H9 (cell line): Measurements from ENCODE around the gene SLC52A3. TPM values are rescaled to one million over a fixed set of nuclear protein-coding genes. Genes with fewer than 3 reads are reported as not detected.
"Not testable (repeated sequence)": the region's sequence is repeated elsewhere in the genome, so short reads cannot be mapped to it uniquely, and the experiment has no call there.

Source experiments
- DNase-seq: peaks from one replicate; pipeline ENCODE4 v3.0.0-alpha.2; 2017
- H2AFZ ChIP-seq: one replicate; pipeline ENCODE4 v1.6.1; 2013; ENCODE audit warnings: mild to moderate bottlenecking, low read length, control low read depth, moderate library complexity
- H2AK5ac ChIP-seq: 2 replicates; pipeline ENCODE4 v1.6.1; 2013; ENCODE audit warnings: low read length, control low read depth, mixed read lengths; ENCODE audit not compliant: insufficient read length
- H2BK120ac ChIP-seq: one replicate; pipeline ENCODE4 v1.6.1; 2013; ENCODE audit warnings: low read depth, mild to moderate bottlenecking, low read length, control low read depth, inconsistent platforms; ENCODE audit not compliant: poor library complexity, severe bottlenecking
- H2BK12ac ChIP-seq: 2 replicates; pipeline ENCODE4 v1.6.1; 2013; ENCODE audit warnings: low read length, control low read depth, mixed read lengths, low read depth; ENCODE audit not compliant: insufficient read length
- H2BK15ac ChIP-seq: 2 replicates; pipeline ENCODE4 v1.6.1; 2013; ENCODE audit warnings: low read depth, low read length, control low read depth
- H2BK20ac ChIP-seq: one replicate; pipeline ENCODE4 v1.6.1; 2013; ENCODE audit warnings: low read depth, mild to moderate bottlenecking, low read length, control low read depth, inconsistent platforms; ENCODE audit not compliant: poor library complexity, severe bottlenecking
- H2BK5ac ChIP-seq: 2 replicates; pipeline ENCODE4 v1.6.1; 2013; ENCODE audit warnings: low read length, control low read depth, mixed read lengths; ENCODE audit not compliant: insufficient read length
- H3K14ac ChIP-seq: 2 replicates; pipeline ENCODE4 v1.6.1; 2013; ENCODE audit warnings: low read length, control low read depth; ENCODE audit not compliant: insufficient read depth
- H3K18ac ChIP-seq: 2 replicates; pipeline ENCODE4 v1.6.1; 2013; ENCODE audit warnings: low read depth, mild to moderate bottlenecking, mixed read lengths, low read length, control low read depth; ENCODE audit not compliant: insufficient read length
- H3K23ac ChIP-seq: 2 replicates; pipeline ENCODE4 v1.6.1; 2013; ENCODE audit warnings: low read length, control low read depth, mixed read lengths, low read depth; ENCODE audit not compliant: insufficient read length
- H3K23me2 ChIP-seq: 2 replicates; pipeline ENCODE4 v1.6.1; 2013; ENCODE audit warnings: low read depth, mild to moderate bottlenecking, mixed read lengths, low read length, control low read depth; ENCODE audit not compliant: insufficient read length, poor library complexity, severe bottlenecking
- H3K27ac ChIP-seq: 2 replicates; pipeline ENCODE4 v1.5.1; 2013; ENCODE audit warnings: low read length, control low read depth, mixed read lengths, low read depth; ENCODE audit not compliant: insufficient read length
- H3K27me3 ChIP-seq: 2 replicates; pipeline ENCODE4 v1.6.1; 2013; ENCODE audit warnings: low read length, control low read depth, inconsistent platforms; ENCODE audit not compliant: insufficient read depth
- H3K4ac ChIP-seq: 2 replicates; pipeline ENCODE4 v1.6.1; 2013; ENCODE audit warnings: low read depth, mild to moderate bottlenecking, control low read depth, inconsistent platforms, low read length, moderate library complexity
- H3K4me1 ChIP-seq: 2 replicates; pipeline ENCODE4 v1.6.1; 2013; ENCODE audit warnings: low read length, control low read depth, inconsistent platforms; ENCODE audit not compliant: insufficient read depth
- H3K4me2 ChIP-seq: 2 replicates; pipeline ENCODE4 v1.6.1; 2013; ENCODE audit warnings: low read length, control low read depth, mixed read lengths; ENCODE audit not compliant: insufficient read length, insufficient read depth
- H3K56ac ChIP-seq: 2 replicates; pipeline ENCODE4 v1.6.1; 2013; ENCODE audit warnings: low read depth, mild to moderate bottlenecking, mixed read lengths, low read length, control low read depth; ENCODE audit not compliant: insufficient read length
- H3K79me1 ChIP-seq: 2 replicates; pipeline ENCODE4 v1.6.1; 2013; ENCODE audit warnings: low read depth, mild to moderate bottlenecking, moderate library complexity, low read length, control low read depth, inconsistent platforms; ENCODE audit not compliant: insufficient read depth, poor library complexity, severe bottlenecking
- H3K79me2 ChIP-seq: 2 replicates; pipeline ENCODE4 v1.6.1; 2013; ENCODE audit warnings: low read length, control low read depth, inconsistent platforms; ENCODE audit not compliant: insufficient read depth
- H3K9ac ChIP-seq: 2 replicates; pipeline ENCODE4 v1.6.1; 2013; ENCODE audit warnings: low read length, control low read depth, mixed read lengths; ENCODE audit not compliant: insufficient read length; ENCODE audit errors: extremely low read depth
- H3K9me3 ChIP-seq: one replicate; pipeline ENCODE4 v1.6.1; 2013; ENCODE audit warnings: low read depth, low read length, inconsistent platforms; ENCODE audit not compliant: control insufficient read depth
- H3T11ph ChIP-seq: one replicate; pipeline ENCODE4 v1.6.1; 2013; ENCODE audit warnings: mild to moderate bottlenecking, low read length, control low read depth, inconsistent platforms
- H4K20me1 ChIP-seq: one replicate; pipeline ENCODE4 v1.6.1; 2013; ENCODE audit not compliant: control insufficient read depth, insufficient read length, insufficient read depth
- H4K5ac ChIP-seq: 2 replicates; pipeline ENCODE4 v1.6.1; 2013; ENCODE audit warnings: low read depth, mild to moderate bottlenecking, mixed read lengths, low read length, control low read depth; ENCODE audit not compliant: insufficient read length
- H4K8ac ChIP-seq: replicated peaks from 2 replicates; pipeline ENCODE4 v1.6.1; 2013; ENCODE audit warnings: low read length, control low read depth, mixed read lengths, low read depth; ENCODE audit not compliant: insufficient read length
- H4K91ac ChIP-seq: 2 replicates; pipeline ENCODE4 v1.6.1; 2013; ENCODE audit warnings: low read depth, mild to moderate bottlenecking, moderate library complexity, mixed read lengths, low read length, control low read depth; ENCODE audit not compliant: insufficient read length
- H3K27ac Mint-ChIP-seq, 3 experiments: 2 replicates in 2 of 3; 3 replicates in 1 of 3; pipeline ENCODE4 v1.8.0; 2020 to 2021; ENCODE audit warnings: mixed read lengths in 3 of 3, mild to moderate bottlenecking in 1 of 3, moderate library complexity in 1 of 3
- H3K27me3 Mint-ChIP-seq: 2 replicates; pipeline ENCODE4 v1.8.0; 2021; ENCODE audit warnings: low read depth, mild to moderate bottlenecking, moderate library complexity, mixed read lengths
- H3K36me3 Mint-ChIP-seq, 3 experiments: 2 replicates in 2 of 3; 3 replicates in 1 of 3; pipeline ENCODE4 v1.8.0; 2020 to 2021; ENCODE audit warnings: low read depth in 3 of 3, mixed read lengths in 3 of 3; ENCODE audit not compliant: insufficient read depth in 1 of 3
- H3K4me1 Mint-ChIP-seq, 2 experiments: 2 replicates each; pipeline ENCODE4 v1.8.0; 2020; ENCODE audit warnings: mixed read lengths in 2 of 2
- H3K4me3 Mint-ChIP-seq, 2 experiments: 2 replicates in 1 of 2; 3 replicates in 1 of 2; pipeline ENCODE4 v1.8.0; 2020 to 2021; ENCODE audit warnings: mild to moderate bottlenecking in 2 of 2, mixed read lengths in 2 of 2, moderate library complexity in 1 of 2
- H3K9me3 Mint-ChIP-seq, 2 experiments: 2 replicates in 1 of 2; 3 replicates in 1 of 2; pipeline ENCODE4 v1.8.0; 2020; ENCODE audit warnings: mild to moderate bottlenecking in 2 of 2, mixed read lengths in 2 of 2, moderate library complexity in 1 of 2
- CTCF ChIP-seq: fragments of 200-600 bp; sonication (generic); conservative IDR thresholded peaks from 3 replicates; pipeline ENCODE4 v1.8.0; 2021; ENCODE audit warnings: antibody characterized with exemption, mild to moderate bottlenecking
- WGBS: extraction: QIAGEN DNeasy Blood & Tissue Kit; methylation state at CpG from one replicate; pipeline ENCODE4 v1.1.7; 2013; ENCODE audit warnings: missing lambda C conversion rate, low lambda C conversion rate, mixed read lengths; ENCODE audit not compliant: insufficient read length; ENCODE audit errors: extremely low coverage; 5-methylcytosine and 5-hydroxymethylcytosine counted together
- total RNA-seq: library from RNA; stranded (reverse); gene quantifications from 2 replicates; pipeline ENCODE4 v1.2.1, GENCODE V29; 2021

SLC52A3 gene
- total RNA-seq, 1 experiment from 2014 or later, result 3.3 TPM

- no peak overlapping the region for H4K8ac ChIP-seq
- Mint-ChIP-seq H3K9me3 (peaks cover 0 to 3% of the 10 kb centered on the region in 2 experiments; a peak in 4 of 5 replicates), H3K27ac (no peak overlapping the region), H3K4me3 (no peak overlapping the region), H3K27me3 (peaks cover 70% of the 10 kb centered on the region), H3K4me1 (peaks cover 7 to 14% of the 10 kb centered on the region in 2 experiments), H3K36me3 (no peaks in the 10 kb centered on the region)
- H3K9ac ChIP-seq, result no peak overlapping the region
- no peak overlapping the region for H2BK12ac ChIP-seq
- H3K4ac ChIP-seq, result no peak overlapping the region
- H3K27me3 ChIP-seq, result no peaks in the 10 kb centered on the region
- H3K9me3 ChIP-seq, result no peaks in the 10 kb centered on the region
- H3K23me2 ChIP-seq, result no peaks in the 10 kb centered on the region
- H2BK120ac ChIP-seq, result no peak overlapping the region
- no peak overlapping the region for H3K18ac ChIP-seq
- H3K56ac ChIP-seq, result no peak overlapping the region
- DNase-seq, result no peak
- no peak for TF ChIP-seq CTCF
- no peaks in the 10 kb centered on the region for H3K79me2 ChIP-seq
- no peak overlapping the region for H2AK5ac ChIP-seq
- no peak overlapping the region for H4K5ac ChIP-seq
- no CpG with 5 or more reads among the region's 7 CpGs for WGBS
- no peak overlapping the region for H3T11ph ChIP-seq
- H4K91ac ChIP-seq, result no peak overlapping the region
- H3K23ac ChIP-seq, result no peak overlapping the region
- no peak overlapping the region for H2AFZ ChIP-seq
- no peak overlapping the region for H3K14ac ChIP-seq
- no peak overlapping the region for H2BK15ac ChIP-seq
- H2BK5ac ChIP-seq, result no peak overlapping the region
- no peak overlapping the region for H3K4me2 ChIP-seq
- no peak overlapping the region for H2BK20ac ChIP-seq
- no peaks in the 10 kb centered on the region for H3K4me1 ChIP-seq
- no peaks in the 10 kb centered on the region for H3K79me1 ChIP-seq
- H4K20me1 ChIP-seq, result no peaks in the 10 kb centered on the region
- H3K27ac ChIP-seq, result no peak overlapping the region
These were observed 42.8 kb downstream of the SLC52A3 start for GRCh38 chr20:725491-725890.

DNA sequence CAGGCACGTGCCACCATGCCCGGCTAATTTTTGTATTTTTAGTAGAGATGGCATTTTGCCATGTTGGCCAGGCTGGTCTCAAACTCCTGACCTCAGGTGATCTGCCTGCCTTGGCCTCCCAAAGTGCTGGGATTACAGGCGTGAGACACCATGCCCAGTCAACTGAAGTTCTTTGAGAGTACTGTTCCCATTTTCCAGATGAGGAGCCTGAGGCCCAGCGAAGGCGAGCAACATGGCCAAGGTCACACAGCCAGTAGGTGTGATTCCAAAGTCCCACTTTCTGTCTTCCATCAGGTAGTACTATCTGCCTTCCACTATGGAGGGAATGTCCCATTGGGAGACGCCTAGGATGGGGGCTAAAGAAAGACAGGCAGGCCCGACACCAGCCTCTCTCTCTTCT lies 43.5 kb downstream of the SLC52A3 start:
- not testable (repeated sequence) for H2AFZ ChIP-seq, H3K9me3 Mint-ChIP-seq, H4K91ac ChIP-seq, H3K23me2 ChIP-seq, H2AK5ac ChIP-seq, H3K27me3 ChIP-seq, H2BK12ac ChIP-seq, H2BK15ac ChIP-seq, H3K4ac ChIP-seq, H2BK5ac ChIP-seq, H4K8ac ChIP-seq, DNase-seq, H3K23ac ChIP-seq, H4K5ac ChIP-seq, H3K9me3 ChIP-seq, H2BK120ac ChIP-seq, H4K20me1 ChIP-seq, H3K14ac ChIP-seq, H3K4me3 Mint-ChIP-seq, H3K27ac ChIP-seq, H3K18ac ChIP-seq, H2BK20ac ChIP-seq, H3K79me1 ChIP-seq, H3K27ac Mint-ChIP-seq, H3K79me2 ChIP-seq, H3K4me2 ChIP-seq, H3K36me3 Mint-ChIP-seq, H3K56ac ChIP-seq, H3K9ac ChIP-seq, H3K4me1 ChIP-seq, H3T11ph ChIP-seq
- Mint-ChIP-seq H3K4me1 (peaks cover 12 to 21% of the 10 kb centered on the region in 2 experiments), H3K27me3 (peaks cover 66% of the 10 kb centered on the region)
- no CpG with 5 or more reads among the region's 7 CpGs for WGBS
